ENCODE results near the gene XYLT1.

DNA sequence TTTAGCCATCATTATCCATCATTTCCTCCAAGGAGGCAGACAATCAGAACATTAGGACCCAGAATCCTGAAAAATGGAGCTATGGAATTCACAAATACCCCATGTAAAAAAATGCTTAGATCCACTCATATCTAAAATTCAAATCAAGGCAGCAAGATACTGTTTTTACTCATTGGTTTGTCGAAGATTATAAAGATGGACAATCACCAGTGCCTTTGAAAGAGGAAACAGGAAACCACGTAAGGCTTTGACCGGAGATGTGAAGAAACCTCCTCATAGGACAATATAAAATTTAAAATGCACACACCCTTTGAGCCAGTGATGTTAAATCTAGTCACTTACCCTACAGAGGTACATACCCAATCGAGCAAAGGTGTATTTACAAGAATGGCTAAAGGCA is 130.0 kb downstream of the XYLT1 start:
- TF ChIP-seq, protein P1, sequence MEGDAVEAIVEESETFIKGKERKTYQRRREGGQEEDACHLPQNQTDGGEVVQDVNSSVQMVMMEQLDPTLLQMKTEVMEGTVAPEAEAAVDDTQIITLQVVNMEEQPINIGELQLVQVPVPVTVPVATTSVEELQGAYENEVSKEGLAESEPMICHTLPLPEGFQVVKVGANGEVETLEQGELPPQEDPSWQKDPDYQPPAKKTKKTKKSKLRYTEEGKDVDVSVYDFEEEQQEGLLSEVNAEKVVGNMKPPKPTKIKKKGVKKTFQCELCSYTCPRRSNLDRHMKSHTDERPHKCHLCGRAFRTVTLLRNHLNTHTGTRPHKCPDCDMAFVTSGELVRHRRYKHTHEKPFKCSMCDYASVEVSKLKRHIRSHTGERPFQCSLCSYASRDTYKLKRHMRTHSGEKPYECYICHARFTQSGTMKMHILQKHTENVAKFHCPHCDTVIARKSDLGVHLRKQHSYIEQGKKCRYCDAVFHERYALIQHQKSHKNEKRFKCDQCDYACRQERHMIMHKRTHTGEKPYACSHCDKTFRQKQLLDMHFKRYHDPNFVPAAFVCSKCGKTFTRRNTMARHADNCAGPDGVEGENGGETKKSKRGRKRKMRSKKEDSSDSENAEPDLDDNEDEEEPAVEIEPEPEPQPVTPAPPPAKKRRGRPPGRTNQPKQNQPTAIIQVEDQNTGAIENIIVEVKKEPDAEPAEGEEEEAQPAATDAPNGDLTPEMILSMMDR (IDR thresholded peaks at IDR 0.05) = no peak
- TF ChIP-seq POLR2A (IDR thresholded peaks at IDR 0.05) = no peak
